ENCODE results near the gene TRIM74.
"Not testable (repeated sequence)": the region's sequence is repeated elsewhere in the genome, so short reads cannot be mapped to it uniquely, and the experiment has no call there.

DNA sequence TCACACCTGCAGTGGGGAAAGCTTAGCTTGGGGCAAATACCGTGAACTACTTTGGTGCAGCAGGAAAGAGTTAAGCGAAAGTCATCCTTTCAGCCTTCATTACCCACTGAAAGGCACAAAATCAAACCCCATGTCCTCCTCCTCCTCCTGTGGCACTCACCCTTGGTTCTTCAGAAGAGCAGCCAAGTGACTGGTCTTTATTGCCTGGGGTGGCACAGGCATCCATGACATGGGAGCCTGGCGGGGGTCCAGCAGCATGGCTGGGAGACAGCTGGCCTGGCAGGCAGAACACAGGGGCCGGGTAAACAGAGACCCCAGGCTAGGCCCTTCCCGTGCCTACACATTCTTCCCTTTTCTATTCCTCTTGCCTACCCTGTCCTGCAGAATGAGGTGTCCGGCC is 19.6 kb downstream of the TRIM74 start:
- not testable (repeated sequence) for TF ChIP-seq CTCF, POLR2A (IDR thresholded peaks at IDR 0.05)

All from thyroid gland (tissue), 4 donors.